Subcutaneous abdominal adipose tissue (tissue), 5 donors: ENCODE results near the gene RBM28.

Experiments
- H3K27ac ChIP-seq: one replicate; pipeline ENCODE4 v1.7.0; 2013; ENCODE audit warnings: low read depth, mild to moderate bottlenecking, inconsistent platforms, low read length, moderate library complexity
- H3K27me3 ChIP-seq, 5 donors: one replicate each; pipeline ENCODE4 v1.7.0; 2013; ENCODE audit warnings: low read length in 5 of 5, inconsistent platforms in 1 of 5; ENCODE audit not compliant: control insufficient read depth in 5 of 5, insufficient read depth in 4 of 5
- H3K36me3 ChIP-seq, 5 donors: one replicate each; pipeline ENCODE4 v1.7.0; 2013; ENCODE audit warnings: low read length in 5 of 5; ENCODE audit not compliant: control insufficient read depth in 5 of 5, insufficient read depth in 5 of 5
- H3K4me1 ChIP-seq, 5 donors: one replicate each; pipeline ENCODE4 v1.7.0; 2013; ENCODE audit warnings: low read length in 5 of 5, mild to moderate bottlenecking in 3 of 5, moderate library complexity in 1 of 5; ENCODE audit not compliant: control insufficient read depth in 5 of 5, insufficient read depth in 5 of 5
- H3K4me3 ChIP-seq, 5 donors: one replicate each; pipeline ENCODE4 v1.7.0; 2013; ENCODE audit warnings: low read length in 5 of 5, low read depth in 1 of 5
- H3K9ac ChIP-seq, 5 donors: one replicate each; pipeline ENCODE4 v1.7.0; 2013; ENCODE audit warnings: low read length in 5 of 5, mild to moderate bottlenecking in 4 of 5, moderate library complexity in 3 of 5
- H3K9me3 ChIP-seq, 5 donors: one replicate each; pipeline ENCODE4 v1.7.0; 2013; ENCODE audit warnings: low read length in 5 of 5; ENCODE audit not compliant: control insufficient read depth in 5 of 5
- donor health status: healthy.
- donor health status: healthy.
- donor health status: healthy.
- donor health status: healthy.
- donor health status: healthy.

RBM28 gene

GRCh38 chr7:128323040-128323439, 20.7 kb downstream of the RBM28 start:
- no peak overlapping the region for H3K9ac ChIP-seq
- H3K27me3 ChIP-seq, result no peaks in the 10 kb centered on the region
- peak overlapping the region; percentile 93 for H3K27ac ChIP-seq
- H3K36me3 ChIP-seq, result peaks cover 21 to 85% (median 66%) of the 10 kb centered on the region in 5 donors
- no peak overlapping the region for H3K4me3 ChIP-seq
- no peaks in the 10 kb centered on the region for H3K9me3 ChIP-seq
- peaks cover 0 to 40% (median 29%) of the 10 kb centered on the region in 5 donors for H3K4me1 ChIP-seq

GRCh38 chr7:128322040-128322643, 21.6 kb downstream of the RBM28 start:
- Histone ChIP-seq H3K27me3 (no peaks in the 10 kb centered on the region), H3K9me3 (no peaks in the 10 kb centered on the region), H3K9ac (no peak overlapping the region), H3K36me3 (peaks cover 24 to 85% (median 72%) of the 10 kb centered on the region in 5 donors), H3K4me3 (no peak overlapping the region), H3K27ac (peak overlapping the region; percentile 93), H3K4me1 (peaks cover 0 to 40% (median 29%) of the 10 kb centered on the region in 5 donors)

GRCh38 chr7:128321044-128321422, 22.7 kb downstream of the RBM28 start:
- Histone ChIP-seq H3K9ac (no peak overlapping the region), H3K9me3 (no peaks in the 10 kb centered on the region), H3K4me1 (peaks cover 0 to 40% (median 29%) of the 10 kb centered on the region in 5 donors), H3K36me3 (peaks cover 31 to 86% (median 76%) of the 10 kb centered on the region in 5 donors), H3K27me3 (no peaks in the 10 kb centered on the region), H3K4me3 (no peak overlapping the region), H3K27ac (no peak overlapping the region)

GRCh38 chr7:128318691-128319090, 25.0 kb downstream of the RBM28 start:
- H3K9ac ChIP-seq, result no peak overlapping the region

GRCh38 chr7:128311013-128311412, 32.7 kb downstream of the RBM28 start:
- H3K9ac ChIP-seq, result no peak overlapping the region

More at GRCh38 chr7:128318691-128319090, 25.0 kb downstream of the RBM28 start:
- no peak overlapping the region for H3K4me3 ChIP-seq
- H3K27ac ChIP-seq, result no peak overlapping the region
- peaks cover 37 to 84% (median 74%) of the 10 kb centered on the region in 5 donors for H3K36me3 ChIP-seq
- no peaks in the 10 kb centered on the region for H3K27me3 ChIP-seq
- H3K9me3 ChIP-seq, result no peaks in the 10 kb centered on the region
- peaks cover 0 to 23% (median 17%) of the 10 kb centered on the region in 5 donors for H3K4me1 ChIP-seq

GRCh38 chr7:128310499-128310898, 33.2 kb downstream of the RBM28 start:
- H3K4me3 ChIP-seq, result no peak overlapping the region
- no peaks in the 10 kb centered on the region for H3K27me3 ChIP-seq
- no peak overlapping the region for H3K27ac ChIP-seq
- peaks cover 0 to 13% (median 9%) of the 10 kb centered on the region in 5 donors for H3K4me1 ChIP-seq
- peaks cover 40 to 90% (median 78%) of the 10 kb centered on the region in 5 donors for H3K36me3 ChIP-seq
- no peaks in the 10 kb centered on the region for H3K9me3 ChIP-seq
- H3K9ac ChIP-seq, result no peak overlapping the region

More at GRCh38 chr7:128311013-128311412, 32.7 kb downstream of the RBM28 start:
- no peaks in the 10 kb centered on the region for H3K9me3 ChIP-seq
- no peak overlapping the region for H3K27ac ChIP-seq
- H3K36me3 ChIP-seq, result peaks cover 44 to 90% (median 79%) of the 10 kb centered on the region in 5 donors
- peaks cover 0 to 10% (median 8%) of the 10 kb centered on the region in 5 donors for H3K4me1 ChIP-seq
- H3K27me3 ChIP-seq, result no peaks in the 10 kb centered on the region
- H3K4me3 ChIP-seq, result no peak overlapping the region

GRCh38 chr7:128309976-128310375, 33.7 kb downstream of the RBM28 start:
- Histone ChIP-seq H3K4me1 (peaks cover 0 to 18% (median 12%) of the 10 kb centered on the region in 5 donors), H3K4me3 (no peak overlapping the region), H3K9ac (no peak overlapping the region), H3K27me3 (no peaks in the 10 kb centered on the region), H3K9me3 (no peaks in the 10 kb centered on the region), H3K36me3 (peaks cover 35 to 89% (median 76%) of the 10 kb centered on the region in 5 donors), H3K27ac (no peak overlapping the region)

- Histone ChIP-seq H3K27me3 (no peaks in the 10 kb centered on the region), H3K36me3 (peaks cover 34 to 87% (median 69%) of the 10 kb centered on the region in 5 donors)
Measured at GRCh38 chr7:128309124-128309523, 34.6 kb downstream of the RBM28 start.

GRCh38 chr7:128307061-128307460, 36.6 kb downstream of the RBM28 start:
- Histone ChIP-seq H3K27ac (peak overlapping the region; percentile 19), H3K9ac (no peak overlapping the region), H3K4me3 (no peak overlapping the region), H3K9me3 (no peaks in the 10 kb centered on the region), H3K4me1 (peaks cover 0 to 26% (median 20%) of the 10 kb centered on the region in 5 donors), H3K27me3 (no peaks in the 10 kb centered on the region), H3K36me3 (peaks cover 23 to 75% (median 60%) of the 10 kb centered on the region in 5 donors)

More at GRCh38 chr7:128309124-128309523, 34.6 kb downstream of the RBM28 start:
- no peaks in the 10 kb centered on the region for H3K9me3 ChIP-seq
- H3K27ac ChIP-seq, result no peak overlapping the region
- H3K4me1 ChIP-seq, result peaks cover 0 to 18% (median 12%) of the 10 kb centered on the region in 5 donors
- no peak overlapping the region for H3K9ac ChIP-seq
- no peak overlapping the region for H3K4me3 ChIP-seq

- no peak overlapping the region for H3K9ac ChIP-seq
- no peaks in the 10 kb centered on the region for H3K9me3 ChIP-seq
- H3K4me3 ChIP-seq, result no peak overlapping the region
- H3K4me1 ChIP-seq, result peaks cover 0 to 39% (median 21%) of the 10 kb centered on the region in 5 donors
- H3K27me3 ChIP-seq, result no peaks in the 10 kb centered on the region
- peaks cover 12 to 47% (median 38%) of the 10 kb centered on the region in 5 donors for H3K36me3 ChIP-seq
- no peak overlapping the region for H3K27ac ChIP-seq
Measured at GRCh38 chr7:128304212-128304611, 39.5 kb downstream of the RBM28 start.
